Measurements from ENCODE around the gene GAD1.

GAD1 gene

GRCh38 chr2:170818036-170818751 is 1.5 kb downstream of the GAD1 start:
- DNase-seq = no peak

DNA sequence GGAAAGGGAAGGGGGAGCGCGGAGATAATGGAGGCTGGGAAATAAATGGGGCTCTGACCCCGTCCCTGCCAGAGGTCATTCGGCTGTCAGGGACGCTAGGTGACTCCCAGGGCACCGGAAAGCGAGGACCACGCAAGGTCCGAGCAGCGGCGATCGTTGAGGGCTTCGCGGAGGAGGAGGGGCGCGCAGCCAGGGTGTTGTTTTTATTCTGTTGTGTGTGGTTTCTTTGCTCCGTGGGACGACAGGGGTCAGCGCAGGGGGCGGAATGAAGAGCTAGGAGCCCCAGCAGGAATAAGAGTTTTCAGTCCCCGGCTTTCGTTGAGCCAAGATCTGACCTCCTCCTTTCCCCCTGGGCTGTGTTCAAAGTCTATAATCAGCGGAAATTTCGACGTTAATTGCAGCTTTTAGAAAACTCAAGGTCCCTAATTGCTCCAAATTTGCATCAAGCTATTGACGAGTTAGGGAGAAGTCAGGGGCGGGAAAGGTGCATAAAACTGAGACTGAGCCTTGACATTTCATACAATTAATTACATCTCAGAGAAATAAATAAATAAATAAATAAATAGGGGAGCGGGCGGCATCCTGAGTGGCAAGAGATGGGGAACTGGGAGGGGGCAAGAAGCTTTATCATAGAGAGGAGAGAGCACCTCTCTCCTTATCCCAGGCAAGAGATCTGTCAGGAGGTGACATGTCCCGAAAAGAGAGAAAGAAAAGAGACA is 2.2 kb downstream of the GAD1 start:
- DNase-seq = no peak

- no peak for DNase-seq
Measured at GRCh38 chr2:170819680-170820664, 3.3 kb downstream of the GAD1 start.

DNA sequence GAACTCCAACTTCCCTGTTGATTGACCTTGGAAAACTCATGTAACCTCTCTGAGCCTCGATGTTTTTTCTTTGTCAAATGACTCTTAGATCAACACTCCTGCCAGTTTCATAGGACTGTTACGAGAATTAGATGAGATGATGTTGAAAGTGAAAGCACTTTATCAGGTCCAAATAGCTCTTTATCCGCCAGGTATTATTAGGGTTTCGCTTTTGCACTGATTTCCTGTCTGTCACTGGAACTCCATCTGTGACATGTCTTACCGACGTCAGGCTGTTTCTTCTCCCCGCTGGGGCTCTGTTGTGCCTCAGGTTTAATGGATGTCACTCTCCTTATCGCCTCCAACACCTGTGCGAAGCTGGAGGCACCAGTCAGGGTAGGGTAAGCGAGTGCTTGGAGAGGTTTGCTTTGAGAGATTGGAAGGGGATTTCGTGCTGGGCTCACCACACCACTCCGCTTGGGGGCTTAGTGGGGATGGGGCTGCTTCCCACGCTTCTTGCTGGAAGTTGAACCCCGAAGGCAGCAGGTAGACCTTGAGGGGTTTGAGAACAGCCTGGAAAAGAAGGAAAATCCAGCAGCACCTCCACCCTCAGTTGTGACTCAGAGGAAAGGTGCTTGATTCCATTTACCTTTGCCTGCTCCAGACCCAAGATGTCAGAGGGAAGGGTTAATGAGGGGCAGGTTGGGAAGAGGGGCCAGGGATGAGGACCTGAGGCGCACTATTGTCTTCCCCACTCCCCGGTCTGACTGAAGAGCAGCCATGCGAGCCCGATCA is 4.3 kb downstream of the GAD1 start:
- DNase-seq = no peak

- no peak for DNase-seq
Measured at GRCh38 chr2:170821531-170822289, 5.0 kb downstream of the GAD1 start.

DNA sequence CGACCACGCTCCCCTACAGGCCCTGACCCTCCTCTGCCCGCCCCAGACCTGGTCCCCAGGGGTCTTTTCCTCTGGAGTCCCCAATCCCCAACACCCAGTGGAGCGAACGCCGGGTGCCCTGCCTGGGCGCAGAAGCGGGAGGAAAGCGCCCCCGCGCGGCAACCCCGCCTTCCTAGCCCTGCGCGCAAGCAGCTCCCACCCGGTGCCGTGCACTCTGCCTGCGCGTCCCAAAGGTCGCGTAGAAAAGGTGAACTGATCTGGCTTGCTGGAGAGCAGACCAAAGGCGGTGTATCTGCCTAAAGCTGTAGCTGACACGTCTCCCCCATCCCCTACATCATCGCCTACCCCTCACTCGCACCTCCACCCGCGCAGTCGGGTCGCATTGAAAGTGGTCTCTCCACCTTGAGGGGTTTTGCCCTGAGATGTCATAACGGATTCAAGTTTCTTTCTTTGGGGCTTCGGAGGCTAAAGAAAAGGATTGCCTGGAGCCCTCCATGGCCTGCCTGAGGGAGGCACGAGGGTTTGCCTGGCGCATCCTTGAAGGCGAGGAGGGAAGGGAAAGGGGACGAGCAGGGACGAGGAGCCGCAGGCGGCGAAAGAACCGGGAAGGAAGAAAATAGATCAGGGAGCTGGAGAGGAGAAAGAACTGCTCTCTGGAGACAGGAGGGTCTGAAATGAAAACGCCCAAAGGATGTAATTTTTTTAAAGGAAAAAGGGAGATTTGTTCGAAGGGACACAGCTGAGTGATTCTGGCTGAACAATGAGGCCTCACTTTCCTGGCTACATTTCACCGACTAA is 5.8 kb downstream of the GAD1 start:
- no peak for DNase-seq

DNA sequence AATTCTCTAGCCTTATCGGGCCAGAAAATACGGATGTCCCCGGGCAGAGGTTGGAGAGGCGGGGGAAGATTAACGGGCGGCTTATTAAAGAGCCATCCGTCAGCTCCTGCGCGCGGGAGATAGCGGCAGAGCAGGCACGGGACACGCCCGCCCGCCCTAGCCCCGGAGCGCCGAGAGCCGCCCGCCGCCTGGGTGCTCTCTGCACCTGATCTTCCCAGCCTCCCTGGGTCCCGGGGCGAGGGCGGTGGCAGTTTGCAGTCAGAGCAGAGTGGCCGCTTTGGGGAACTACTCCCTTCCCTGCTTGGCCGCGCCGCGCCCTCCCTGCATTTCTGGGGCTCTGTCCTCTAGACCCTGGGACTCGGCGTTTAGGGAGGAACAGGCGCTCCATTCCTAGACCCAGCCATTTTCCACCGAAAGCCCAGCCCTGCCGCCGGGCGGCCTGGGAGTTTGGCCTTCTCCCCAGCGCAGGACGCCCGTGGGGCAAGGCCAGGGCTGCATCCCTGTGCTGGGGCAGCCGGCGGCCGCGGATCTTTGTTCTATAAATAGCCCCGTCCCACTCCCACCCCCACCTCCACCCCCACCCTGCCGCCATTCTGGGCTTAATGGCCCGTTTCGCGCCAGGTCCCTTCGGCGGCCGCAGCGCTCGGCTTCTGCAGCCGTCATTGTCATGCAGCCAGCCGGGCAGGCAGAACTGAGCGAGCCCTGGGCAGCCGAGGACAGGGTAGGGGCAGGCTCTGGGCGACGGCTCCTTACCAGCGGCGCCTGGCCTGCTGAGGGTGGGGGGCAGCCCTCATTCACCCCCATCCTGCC is 6.6 kb downstream of the GAD1 start:
- no peak for DNase-seq

DNA sequence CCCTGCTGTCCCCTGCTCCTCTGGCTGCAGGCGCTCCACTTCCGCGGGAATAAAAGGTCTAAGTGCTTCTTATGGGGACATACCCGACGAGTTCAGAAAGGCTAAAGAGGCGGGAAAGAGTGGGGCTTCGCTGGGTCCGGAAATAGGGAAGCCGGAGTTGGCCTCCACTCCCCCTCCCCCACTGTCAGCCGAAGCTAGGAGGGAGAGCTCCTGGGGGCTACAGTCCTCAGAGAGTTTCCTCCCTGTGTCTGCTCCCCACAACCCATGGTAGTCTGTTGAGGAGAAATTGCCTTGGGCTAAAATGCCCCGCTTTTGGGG is 7.2 kb downstream of the GAD1 start:
- DNase-seq = no peak

DNA sequence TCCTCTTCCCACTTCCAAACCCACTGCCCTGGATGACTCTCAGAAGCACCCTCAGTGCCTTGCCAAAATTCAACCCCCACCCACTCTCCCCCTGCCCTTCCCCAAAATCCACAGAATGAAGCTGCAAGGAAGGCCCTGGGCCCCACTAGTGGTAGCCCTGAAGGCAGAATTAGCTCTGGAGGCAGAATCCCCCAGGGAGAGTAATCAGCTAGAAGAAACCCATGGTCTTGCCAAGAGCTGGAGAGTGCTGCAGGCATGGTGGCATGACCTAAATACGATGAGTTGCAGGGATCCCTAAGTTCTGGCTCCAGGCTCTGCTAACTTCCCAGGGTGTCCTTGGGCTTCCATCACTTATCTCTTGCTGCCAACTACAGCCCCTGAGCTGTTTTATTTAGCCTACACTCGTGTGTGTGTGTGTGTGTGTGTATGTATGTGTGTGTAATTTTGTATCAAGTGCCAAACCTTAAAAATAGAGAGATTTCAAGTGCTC is 7.9 kb downstream of the GAD1 start:
- DNase-seq = no peak

DNA sequence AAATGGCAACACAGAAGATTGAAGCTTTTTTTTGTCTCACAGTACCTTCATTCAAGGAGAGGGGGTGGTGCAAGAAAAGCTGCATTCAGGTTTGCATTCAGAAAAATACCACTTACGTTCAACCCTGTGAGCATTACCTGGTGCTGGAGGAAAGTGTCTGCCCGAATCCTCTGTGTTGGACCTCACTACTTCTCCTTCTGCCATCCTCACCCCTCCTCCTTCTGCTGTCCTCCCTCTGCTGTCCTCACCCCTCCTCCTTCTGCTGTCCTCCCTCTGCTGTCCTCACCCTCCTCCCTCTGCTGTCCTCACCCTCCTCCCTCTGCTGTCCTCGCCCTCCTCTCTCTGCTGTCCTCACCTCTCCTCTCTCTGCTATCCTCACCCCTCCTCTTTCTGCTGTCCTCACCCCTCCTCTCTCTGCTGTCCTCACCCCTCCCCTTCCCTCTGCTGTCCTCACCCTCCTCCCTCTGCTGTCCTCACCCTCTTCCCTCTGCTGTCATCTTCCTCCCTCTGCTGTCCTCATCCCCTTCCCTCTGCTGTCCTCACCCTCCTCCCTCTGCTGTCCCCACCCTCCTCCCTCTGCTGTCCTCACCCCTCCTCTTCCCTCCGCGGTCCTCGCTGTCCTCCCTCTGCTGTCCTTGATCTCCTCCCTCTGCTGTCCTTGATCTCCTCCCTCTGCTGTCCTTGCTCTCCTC is 11.3 kb downstream of the GAD1 start:
- no peak for DNase-seq

- DNase-seq = no peak
Measured at GRCh38 chr2:170828533-170828916, 11.8 kb downstream of the GAD1 start.

GRCh38 chr2:170829036-170829435 is 12.3 kb downstream of the GAD1 start:
- no peak for DNase-seq

DNA sequence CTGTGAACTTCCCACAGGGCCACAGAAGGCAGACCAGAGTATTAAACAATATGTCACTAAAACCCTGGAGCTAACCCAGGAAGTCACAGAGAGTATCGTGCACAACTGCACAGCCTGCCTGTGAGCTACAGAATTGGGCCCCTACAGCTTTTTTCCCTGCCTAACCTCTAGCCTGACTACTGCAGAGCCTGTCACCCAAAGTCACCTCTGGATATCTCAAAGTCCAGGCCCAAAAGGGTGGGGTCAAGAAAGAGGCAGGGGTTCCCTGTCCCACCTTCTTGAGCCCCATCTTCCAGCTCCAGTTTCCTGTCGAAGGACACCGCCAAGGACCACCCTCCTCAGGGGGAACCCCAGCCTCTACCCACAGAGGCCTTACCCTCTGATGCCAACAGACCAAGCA is 13.5 kb downstream of the GAD1 start:
- no peak for DNase-seq

DNA sequence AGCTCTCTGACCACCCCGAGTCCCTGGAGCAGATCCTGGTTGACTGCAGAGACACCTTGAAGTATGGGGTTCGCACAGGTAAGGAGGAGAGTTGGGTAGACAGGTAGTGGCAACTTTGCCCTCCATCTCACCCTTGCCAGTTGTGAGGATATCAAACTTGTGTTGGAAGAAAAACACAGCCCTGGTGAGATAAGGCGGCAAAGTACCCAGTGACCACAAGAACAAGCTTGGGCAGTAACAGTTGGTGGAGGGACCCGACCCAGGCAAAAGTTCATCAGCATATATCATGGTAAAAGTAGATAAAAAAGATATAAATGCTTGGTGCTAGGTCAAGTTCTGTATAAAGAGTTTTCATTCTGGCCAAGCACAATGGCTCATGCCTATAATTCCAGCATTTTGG is 14.4 kb downstream of the GAD1 start:
- DNase-seq = no peak

GRCh38 chr2:170836027-170836426 is 19.3 kb downstream of the GAD1 start:
- DNase-seq = no peak

GRCh38 chr2:170840717-170841210 is 24.1 kb downstream of the GAD1 start:
- DNase-seq = no peak

- DNase-seq = no peak
Measured at GRCh38 chr2:170842785-170843184, 26.1 kb downstream of the GAD1 start.

DNA sequence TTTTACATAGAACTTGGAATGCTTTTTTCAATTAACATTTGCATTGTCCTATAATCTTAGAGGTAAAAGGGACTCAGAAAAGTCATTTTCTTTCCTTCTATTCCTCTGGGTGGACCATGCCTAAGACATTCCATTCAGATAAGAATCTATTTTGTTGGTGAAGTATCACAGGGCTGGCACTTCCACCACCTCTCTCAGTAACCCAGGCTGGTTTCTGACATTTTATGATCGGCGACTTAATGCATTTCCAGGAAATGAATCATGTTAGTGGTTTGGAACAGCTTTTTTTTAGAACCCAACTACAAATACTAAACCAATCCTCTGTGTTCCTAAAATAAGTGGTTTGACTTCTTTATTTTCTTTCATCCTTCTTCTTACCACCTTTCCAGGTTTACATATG is 27.0 kb downstream of the GAD1 start:
- no peak for DNase-seq

GRCh38 chr2:170845343-170845742 is 28.7 kb downstream of the GAD1 start:
- no peak for DNase-seq
